HG03097 (cell line): ENCODE data around the gene TLL1.

ENCODE experiments used
- ATAC-seq: cut with Tn5 transposase; IDR thresholded peaks from one replicate; pipeline ENCODE4 v1.9.1; 2021; ENCODE audit not compliant: unreplicated experiment, low FRiP score

The TLL1 gene

DNA sequence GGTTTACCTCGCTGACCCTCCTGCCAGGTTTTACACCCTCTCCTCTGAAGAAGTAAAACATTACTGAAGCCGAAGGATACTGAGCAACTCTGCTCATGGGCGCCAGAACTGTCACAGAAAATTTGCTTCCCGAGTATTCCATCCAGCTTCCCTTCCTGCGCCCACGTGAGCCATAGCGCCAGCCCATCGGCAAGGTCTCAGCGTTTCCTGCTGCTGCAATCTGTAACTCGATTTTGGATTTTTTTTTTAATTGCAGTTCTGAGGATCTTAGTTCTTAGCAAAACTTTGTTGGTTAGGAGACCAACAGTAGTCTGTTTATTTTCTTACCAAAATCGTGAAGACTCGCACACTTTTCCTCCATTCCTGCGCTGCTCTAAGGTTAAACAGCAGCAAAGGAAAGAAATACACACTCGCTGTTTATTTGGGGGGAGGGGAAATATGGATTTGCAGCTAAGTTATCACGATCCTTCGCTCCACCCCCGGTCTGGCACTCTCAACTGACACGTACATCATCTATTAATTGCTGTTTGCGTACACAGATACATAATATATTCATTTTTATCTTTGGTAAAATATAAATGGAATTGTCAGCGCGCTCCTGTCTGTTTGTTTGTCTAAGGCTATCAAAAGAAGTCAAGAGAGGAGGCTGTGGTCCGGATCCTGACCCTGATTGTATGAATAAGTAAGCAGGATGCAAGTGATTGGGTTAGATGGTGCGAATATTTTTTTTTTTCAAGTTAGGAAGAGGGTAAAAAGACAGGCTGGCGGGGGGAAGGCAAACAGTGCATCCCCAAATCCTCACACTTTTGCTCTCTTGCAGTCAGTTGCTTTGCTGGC is at the start of gene TLL1:
TSS of gene TLL1 (plus strand) at position 777 of the 837 bp plus-strand sequence. CDS start 668 bp downstream, outside the sequence.
- no peak for ATAC-seq

DNA sequence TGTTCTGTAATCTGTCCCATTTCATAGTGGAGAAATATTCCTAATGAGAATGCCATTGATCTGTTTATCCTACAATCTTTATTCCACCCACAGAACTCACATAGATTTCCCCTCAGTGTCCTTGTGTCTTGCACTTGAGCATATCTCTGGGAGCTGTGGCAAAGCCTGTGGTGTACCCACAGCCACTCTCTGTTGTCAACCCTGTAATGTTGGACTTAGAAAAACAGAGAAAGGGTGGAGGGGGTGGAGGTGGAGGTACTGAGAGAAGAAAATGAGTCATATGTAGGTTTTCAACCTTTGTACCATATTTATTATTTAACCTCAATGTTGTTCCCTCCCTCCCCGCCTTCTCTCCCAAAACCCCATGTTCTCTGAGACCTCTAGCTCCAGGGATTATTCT is 46.9 kb upstream of the TLL1 start:
- ATAC-seq: no peak

DNA sequence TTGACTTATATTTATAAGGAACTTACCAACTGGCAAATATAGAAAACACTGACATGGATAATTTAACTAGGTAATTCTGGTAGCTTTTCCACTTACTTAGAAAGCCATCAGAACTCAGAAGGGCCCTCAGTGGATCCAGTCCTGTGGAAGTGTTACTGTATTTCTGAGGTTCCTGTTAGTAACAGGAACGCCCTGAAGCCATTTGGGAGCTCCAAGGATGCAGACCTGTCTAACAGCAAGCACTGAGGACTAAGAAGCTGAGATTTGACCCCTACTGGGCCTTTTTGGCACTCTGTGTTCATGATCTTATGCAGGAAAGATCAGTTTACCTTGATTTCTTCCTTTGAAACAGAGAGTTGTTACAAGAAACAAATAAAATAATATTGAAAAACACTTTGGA is 46.0 kb upstream of the TLL1 start:
- no peak for ATAC-seq

DNA sequence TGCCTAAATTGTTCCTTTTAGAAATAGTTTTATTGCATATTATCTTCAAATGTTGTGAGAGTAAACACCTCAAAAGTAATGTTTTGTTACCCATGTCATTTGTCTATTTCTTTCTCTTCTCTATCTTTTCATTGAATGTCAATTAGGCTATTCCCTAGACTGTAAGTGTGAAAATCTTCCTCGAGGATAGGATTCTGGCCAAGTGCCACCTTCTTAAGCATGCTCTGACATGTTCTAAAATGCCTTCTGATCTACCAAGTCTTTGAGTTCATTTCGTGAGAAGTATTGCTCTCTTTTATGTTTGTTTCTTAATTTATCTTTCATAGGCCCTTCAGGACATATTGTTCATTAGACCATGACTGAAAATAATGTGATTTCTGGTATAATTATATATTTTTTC is 44.1 kb upstream of the TLL1 start:
- ATAC-seq: no peak

DNA sequence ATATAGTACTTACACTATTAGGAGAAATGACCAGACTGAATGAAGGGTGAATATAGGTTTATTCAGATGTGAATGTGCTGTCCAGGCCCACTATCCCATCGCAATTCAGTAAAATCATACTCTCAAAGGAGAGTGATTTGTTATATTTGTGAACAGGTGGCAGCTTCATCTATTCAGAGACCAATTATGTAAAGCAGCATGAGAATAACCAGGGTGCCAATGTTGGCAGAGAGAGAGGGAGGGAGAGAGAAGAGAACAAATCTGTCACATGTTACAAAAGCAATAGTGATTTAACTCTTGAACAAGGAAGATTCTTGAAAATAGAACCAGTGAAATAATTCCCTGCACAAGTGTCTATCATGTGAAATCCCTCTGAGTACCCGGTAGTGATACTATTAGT is 38.9 kb upstream of the TLL1 start:
- ATAC-seq: no peak

DNA sequence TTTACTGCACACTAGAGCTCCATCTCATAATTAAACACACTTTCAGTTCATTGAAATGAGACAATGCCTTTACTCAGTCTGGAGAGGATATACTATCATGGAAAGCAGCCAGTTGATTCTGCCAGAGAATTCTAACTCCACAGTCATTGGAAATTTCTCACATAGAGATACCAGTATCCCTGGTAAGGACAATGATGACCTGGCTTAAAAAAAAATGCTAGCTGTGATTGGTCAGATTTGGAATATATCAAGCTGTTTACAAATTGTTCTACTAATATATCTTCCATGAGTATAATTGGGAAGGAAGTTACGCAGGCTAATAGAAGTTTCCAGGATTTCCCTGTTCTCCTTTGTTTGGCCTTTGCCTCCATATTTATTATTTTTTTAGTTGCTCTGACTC is 34.5 kb upstream of the TLL1 start:
- ATAC-seq: no peak

DNA sequence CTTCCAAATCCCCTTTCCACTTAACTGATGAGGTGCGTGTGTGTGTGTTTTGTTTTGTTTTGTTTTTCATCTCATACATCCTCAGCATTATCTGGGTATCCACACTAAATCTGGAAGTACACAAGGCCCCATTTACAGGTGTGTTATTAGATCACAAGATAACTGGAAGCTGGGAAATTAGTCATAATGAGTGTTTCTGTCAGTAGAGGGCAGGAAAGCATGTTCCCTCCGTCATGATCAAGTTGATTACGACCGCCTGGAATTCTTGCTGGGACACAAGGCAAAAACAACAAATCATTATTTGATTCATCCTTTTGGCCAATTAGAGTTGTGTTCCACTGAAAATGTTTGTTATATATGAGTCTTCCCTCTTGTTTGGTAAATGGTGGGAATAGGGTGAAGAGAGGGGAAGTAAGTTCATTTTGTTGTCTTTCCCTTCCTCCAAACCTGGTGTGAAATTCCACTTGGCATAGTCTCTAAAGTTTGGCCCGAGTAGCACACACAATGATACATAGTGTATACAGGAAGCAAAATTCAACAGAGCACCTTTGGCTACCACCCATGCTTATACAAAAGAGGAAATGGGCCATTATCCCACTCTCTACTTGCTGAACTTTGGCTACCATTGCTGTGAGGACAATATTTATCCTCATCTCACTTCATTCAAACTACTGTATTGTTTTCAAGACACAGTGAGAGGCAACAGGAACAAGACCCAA is 33.3 kb upstream of the TLL1 start:
- no peak for ATAC-seq

DNA sequence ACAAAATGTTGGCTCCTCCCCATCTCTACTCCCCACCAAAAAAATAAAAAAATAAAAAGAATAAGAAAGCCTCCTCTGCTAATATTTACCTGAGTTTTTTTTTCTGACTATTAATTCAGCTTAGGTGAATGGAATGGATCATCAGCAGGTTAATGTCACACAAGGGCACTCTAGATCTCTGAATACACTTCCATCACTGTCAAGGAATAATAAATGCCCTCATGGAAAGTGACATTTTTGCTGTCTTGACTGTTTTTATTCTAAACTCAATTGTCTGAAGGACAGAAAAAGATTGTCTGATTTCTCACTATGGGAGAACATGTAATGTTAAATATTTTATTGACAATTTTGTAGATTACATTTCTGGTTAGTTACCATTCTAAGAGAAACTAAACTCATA is 30.4 kb upstream of the TLL1 start:
- ATAC-seq: no peak

DNA sequence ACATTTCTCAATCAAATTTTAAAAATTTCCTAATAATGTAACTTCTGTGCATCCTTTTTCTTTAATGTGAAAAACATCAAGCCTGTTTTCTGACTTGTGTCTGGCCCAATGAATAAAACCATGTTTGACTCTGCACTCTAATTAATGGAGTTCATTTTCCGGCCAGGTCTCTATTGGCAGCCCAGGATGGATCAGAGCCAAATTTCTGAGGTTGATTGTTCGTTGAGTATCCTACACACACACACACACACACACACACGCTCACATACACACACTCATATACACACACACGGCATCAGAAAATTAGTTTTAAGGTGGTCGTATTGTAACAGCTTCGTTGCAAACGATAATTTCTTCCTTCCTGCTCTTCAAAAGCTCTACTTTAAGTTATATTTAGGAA is 28.9 kb upstream of the TLL1 start:
- ATAC-seq: no peak

DNA sequence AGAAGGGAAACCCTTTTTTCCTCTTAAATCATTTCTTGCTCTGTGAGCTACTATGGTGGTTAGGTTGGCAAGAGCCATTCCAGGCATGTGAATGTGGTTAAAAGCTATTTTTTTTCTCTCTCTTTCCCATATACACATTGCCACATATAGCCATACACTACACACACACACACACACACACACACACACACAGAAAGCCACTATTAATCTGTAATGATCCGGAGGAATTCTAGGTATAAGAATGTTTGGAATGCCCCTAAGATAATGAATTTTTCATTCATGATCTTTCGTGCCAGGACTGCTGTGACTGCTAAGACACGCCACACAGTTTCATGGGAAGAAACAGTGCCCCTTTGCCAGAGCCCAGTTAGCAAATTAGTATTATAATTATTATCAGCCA is 21.8 kb upstream of the TLL1 start:
- no peak for ATAC-seq

DNA sequence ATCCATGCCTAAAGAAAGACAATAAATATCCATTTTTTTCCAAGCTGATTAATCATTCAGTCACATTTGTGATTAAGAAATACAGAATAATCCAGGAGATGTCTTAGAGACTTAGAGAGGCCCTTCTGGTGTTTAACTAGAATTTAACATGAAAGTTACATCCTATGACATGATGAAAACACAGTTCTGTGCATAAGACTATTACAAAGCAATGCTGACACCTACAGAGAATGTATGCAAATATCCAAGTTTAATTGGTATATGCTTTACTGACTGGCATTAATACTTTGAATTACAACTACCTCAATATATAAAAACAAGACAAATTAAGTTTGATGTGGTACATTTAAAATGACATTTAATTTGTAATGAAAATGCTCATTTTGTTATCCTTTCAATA is 17.8 kb upstream of the TLL1 start:
- no peak for ATAC-seq

DNA sequence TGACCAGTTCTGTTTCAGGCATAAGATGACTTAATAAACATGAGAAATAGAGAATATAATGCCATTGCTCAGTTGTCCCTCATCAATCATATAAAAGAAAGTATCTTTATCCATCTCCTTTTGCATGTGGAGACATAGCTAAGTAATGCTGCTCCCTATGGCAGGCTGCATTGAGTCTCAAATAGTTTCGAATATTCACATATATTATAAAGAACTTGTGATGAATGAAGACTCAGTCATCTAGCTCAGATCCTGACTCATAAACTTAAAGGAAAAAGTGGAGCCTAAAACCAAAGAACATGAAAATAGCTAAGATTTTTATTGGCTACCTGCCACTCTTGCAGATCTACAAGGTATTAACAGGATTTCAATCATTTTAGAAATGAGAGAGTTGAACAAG is 11.7 kb upstream of the TLL1 start:
- no peak for ATAC-seq

DNA sequence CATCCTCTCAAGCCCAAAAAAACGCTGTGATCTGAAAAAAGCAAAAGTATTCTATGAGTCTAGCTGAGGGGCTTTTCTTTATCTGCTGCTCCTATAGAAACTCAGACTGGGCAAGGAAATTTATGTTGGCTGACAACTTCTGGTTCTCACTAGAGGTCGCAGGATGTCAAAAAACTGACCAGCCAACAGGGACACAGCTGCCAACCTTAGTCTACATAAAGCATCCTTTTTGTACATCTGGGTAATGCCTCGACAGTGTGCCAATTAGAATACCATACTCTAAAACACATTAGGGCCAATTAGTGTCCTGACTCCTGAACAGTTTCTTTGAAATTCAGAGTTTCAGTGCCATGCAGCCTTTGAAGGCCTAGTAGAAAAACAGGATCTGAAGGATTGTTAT is 8.8 kb upstream of the TLL1 start:
- no peak for ATAC-seq

DNA sequence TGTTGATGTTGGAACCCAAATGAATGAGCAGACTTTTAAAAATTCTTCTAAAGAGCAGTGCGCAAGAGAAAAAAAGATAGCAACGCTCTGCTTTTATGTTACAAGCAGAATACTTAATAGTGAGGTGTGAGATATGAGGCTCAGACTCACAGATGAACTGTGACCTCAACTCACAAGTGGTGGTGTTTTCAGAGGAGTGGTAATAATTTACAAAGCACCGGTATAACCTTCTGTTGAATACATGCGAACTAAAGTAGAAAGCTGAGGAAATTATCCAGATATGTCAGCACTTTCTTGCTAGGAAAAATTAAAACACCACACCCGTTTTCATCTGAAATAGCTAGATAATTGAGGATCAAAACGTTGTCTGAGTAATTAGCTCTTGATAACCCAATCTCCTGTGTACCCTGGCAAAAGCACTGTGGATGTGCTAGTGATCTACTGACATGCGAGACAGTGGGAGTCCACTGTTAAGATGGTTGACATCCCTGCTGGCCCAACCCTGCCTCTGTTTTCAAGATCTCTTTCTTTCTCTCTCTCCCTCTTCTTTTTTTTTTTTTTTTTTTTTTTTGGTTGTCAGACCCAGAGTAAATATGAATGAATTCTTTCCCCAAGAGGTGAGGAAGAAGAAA is 6.9 kb upstream of the TLL1 start:
- ATAC-seq: no peak

DNA sequence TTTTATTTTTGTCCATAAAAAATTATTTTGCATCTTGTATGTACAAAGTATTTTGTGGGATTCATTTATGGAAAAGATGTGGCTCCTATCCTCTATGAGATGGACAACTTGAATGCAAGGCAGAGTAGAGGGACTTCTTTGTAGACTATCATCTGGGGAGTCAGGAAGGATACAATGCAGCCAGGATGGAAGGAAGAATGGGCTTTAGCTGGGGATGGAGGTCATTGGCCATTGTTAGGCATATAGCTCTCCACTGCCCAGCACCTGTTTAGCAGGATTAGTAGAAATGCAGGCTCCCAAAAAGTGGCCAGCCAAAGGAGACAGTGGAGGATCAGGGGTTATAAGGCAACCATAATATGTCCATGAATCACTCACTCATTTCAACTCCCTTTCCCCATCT is 5.1 kb upstream of the TLL1 start:
- ATAC-seq: no peak

DNA sequence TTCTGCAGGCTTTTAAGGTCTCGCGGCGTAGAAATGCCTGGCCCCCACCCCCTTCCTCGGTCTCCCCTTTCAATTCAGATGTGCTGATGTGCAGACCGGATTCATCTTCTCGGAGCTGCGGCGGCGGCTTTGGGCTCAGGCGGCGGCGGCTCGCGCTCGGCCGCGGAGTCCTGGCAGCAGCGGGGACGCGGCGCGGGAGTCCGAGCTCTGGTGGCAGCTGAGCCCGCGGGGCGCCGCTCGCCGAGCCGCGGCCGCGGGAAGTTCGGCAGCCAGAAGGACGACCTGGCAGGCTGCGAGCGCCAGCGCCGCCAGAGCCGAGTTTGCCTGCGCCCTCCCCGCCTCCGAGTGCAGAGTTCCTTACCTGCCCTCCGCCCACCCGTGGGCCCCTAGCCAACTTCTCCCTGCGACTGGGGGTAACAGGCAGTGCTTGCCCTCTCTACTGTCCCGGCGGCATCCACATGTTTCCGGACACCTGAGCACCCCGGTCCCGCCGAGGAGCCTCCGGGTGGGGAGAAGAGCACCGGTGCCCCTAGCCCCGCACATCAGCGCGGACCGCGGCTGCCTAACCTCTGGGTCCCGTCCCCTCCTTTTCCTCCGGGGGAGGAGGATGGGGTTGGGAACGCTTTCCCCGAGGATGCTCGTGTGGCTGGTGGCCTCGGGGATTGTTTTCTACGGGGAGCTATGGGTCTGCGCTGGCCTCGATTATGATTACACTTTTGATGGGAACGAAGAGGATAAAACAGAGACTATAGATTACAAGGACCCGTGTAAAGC is 448 bp downstream of the TLL1 start:
- no peak for ATAC-seq

DNA sequence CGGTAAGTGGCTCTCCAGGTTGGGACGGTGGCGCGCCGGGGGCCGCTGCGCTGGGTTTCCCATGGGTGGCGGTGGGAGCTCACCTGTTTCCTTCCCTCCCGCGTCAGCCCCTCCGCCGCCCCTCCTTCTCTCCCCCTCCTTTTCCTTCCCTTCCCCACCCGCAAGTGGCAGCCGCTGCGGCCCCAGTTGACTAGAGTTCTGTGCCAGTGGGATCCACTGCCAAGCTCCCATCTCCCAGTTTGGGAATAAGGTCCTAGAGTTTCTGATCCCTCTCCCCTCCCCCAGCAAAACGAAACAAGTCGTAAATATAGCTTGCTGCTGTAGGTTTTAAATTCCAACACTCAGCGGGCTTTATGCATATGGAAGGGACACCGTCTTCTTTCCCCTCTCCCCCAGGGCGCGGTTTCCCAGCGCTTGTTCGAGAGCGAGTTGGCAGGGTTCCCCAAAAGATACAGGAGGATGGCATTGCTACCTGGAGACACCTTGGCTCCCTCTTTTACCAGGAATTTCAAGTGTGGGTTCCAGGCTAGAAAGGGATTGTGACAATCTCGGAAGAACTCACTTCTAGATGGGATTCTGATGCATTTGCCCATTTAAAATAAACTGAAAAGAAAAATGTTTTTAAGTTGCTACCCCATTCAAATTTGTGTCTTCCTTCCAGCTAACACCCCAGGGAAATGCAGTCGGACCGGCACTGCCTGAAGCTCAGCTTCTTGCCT is 1.2 kb downstream of the TLL1 start:
- no peak for ATAC-seq

DNA sequence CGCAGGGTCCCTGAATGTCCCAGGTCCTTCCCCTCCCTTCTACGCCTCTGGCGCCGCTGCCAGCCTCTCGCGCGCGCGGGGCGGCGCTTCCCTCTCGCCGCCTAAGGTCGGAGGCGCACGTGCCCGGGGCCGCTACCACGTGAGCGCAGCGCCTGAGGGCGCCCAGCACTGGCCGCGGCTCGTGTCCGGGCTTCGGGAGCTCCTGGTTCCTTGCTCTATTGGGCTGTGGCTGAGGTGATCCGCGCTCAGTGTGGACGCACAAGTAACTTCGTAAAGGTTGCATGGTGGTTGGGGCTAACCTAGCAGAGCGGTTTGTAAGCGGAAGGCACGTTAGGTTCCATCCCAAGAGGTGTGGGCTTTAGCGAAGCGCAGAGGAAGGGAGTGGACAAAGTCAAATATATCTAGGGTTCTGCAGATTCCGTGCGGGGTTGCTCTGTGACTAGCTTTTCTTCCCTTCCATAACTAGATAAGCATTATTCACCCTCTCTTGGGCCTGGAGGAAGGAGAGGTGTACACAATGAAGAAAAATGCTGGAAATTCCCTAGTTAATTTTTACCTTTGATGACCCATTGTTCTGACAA is 1.8 kb downstream of the TLL1 start:
- no peak for ATAC-seq

DNA sequence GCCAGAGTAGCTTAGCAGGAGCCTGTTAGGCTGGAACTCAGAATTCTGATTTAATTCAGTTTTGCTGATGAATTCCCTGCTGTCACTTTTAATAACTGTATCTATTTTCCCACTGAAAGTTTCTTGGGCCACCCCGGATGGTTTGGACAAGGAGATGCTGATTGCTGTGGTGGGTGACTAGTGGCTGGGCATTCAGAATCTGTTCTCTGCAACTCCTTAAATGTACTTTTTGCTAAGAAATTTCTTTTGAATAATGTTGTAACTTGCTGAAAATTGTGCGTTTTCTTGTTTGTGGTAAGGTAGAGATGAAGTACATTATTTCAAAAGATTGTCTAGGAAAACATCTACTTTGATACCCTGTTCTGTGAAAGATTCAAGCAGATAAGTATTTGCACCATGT is 2.4 kb downstream of the TLL1 start:
- no peak for ATAC-seq

DNA sequence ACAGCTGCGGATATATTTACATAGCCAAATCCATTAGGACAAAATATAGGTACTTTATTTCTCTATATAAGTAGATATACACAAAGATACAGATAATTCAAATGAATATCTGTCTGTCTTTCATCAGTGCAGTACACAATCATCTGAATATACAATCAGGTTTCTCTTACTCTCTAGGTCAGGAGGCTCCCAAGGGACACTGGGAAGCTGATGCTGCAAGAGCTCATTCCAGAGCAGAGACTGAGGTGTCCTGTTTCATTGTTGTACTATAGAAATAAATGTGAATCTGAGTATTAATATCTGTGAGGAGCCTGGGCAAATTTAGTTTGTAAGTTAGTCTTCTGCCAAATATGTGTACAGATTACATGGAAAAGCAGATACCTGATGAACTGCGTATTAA is 4.2 kb downstream of the TLL1 start:
- ATAC-seq: no peak
